Endodermal cell (in vitro differentiated cells): ENCODE data around the gene ZNF17. TPM values are rescaled to one million over a fixed set of nuclear protein-coding genes. Genes with fewer than 3 reads are reported as not detected.

Experiments used
- DNase-seq: peaks from one replicate; pipeline ENCODE4 v3.0.0-alpha.2; 2017
- H3K27ac ChIP-seq: 2 replicates; pipeline ENCODE4 v1.5.1; 2013; ENCODE audit warnings: mild to moderate bottlenecking, low read depth, low read length, moderate library complexity
- H3K27me3 ChIP-seq: 2 replicates; pipeline ENCODE4 v1.6.1; 2013; ENCODE audit warnings: mild to moderate bottlenecking, low read length, moderate library complexity; ENCODE audit not compliant: insufficient read depth, control insufficient read depth, poor library complexity, severe bottlenecking
- H3K36me3 ChIP-seq: 2 replicates; pipeline ENCODE4 v1.7.0; 2013; ENCODE audit warnings: mild to moderate bottlenecking, low read length, moderate library complexity; ENCODE audit not compliant: control insufficient read depth, insufficient read depth
- H3K4me1 ChIP-seq: one replicate; pipeline ENCODE4 v1.7.0; 2013; ENCODE audit warnings: low read length; ENCODE audit not compliant: control insufficient read depth, insufficient read depth
- H3K4me3 ChIP-seq: 2 replicates; pipeline ENCODE4 v1.5.1; 2013; ENCODE audit warnings: mild to moderate bottlenecking, low read length, moderate library complexity
- H3K9ac ChIP-seq: 2 replicates; pipeline ENCODE4 v1.6.1; 2013; ENCODE audit warnings: mild to moderate bottlenecking, low read length, moderate library complexity; ENCODE audit not compliant: poor library complexity, severe bottlenecking; ENCODE audit errors: extremely low read depth
- H3K9me3 ChIP-seq: 2 replicates; pipeline ENCODE4 v1.6.1; 2013; ENCODE audit warnings: mild to moderate bottlenecking, low read length, moderate library complexity; ENCODE audit not compliant: control insufficient read depth
- H3K27ac Mint-ChIP-seq: 2 replicates; pipeline ENCODE4 v1.8.0; 2020; ENCODE audit warnings: mixed read lengths
- H3K27me3 Mint-ChIP-seq: 2 replicates; pipeline ENCODE4 v1.8.0; 2021; ENCODE audit warnings: mild to moderate bottlenecking, mixed read lengths; ENCODE audit not compliant: insufficient read depth
- H3K36me3 Mint-ChIP-seq: 2 replicates; pipeline ENCODE4 v1.8.0; 2020; ENCODE audit warnings: low read depth, mixed read lengths
- H3K4me1 Mint-ChIP-seq: 2 replicates; pipeline ENCODE4 v1.8.0; 2020; ENCODE audit warnings: mixed read lengths
- H3K4me3 Mint-ChIP-seq: 2 replicates; pipeline ENCODE4 v1.8.0; 2020; ENCODE audit warnings: mild to moderate bottlenecking, moderate library complexity, mixed read lengths
- H3K9me3 Mint-ChIP-seq: 2 replicates; pipeline ENCODE4 v1.8.0; 2020; ENCODE audit warnings: mild to moderate bottlenecking, mixed read lengths
- CTCF ChIP-seq: fragments of 200-600 bp; sonication (generic); conservative IDR thresholded peaks from 2 replicates; pipeline ENCODE4 v1.5.0; 2021; ENCODE audit warnings: antibody characterized with exemption, mild to moderate bottlenecking
- WGBS, 2 experiments: methylation state at CpG; one replicate each; pipeline versions ENCODE4 v1.1.5 to v1.1.7; 2013; ENCODE audit warnings: missing lambda C conversion rate in 2 of 2, mixed read lengths in 1 of 2; ENCODE audit not compliant: insufficient coverage in 1 of 2, insufficient read length in 1 of 2; 5-methylcytosine and 5-hydroxymethylcytosine counted together
- total RNA-seq, 2 donors: library from RNA; stranded (reverse); fragmentation: NEBNext Ultra II Directional in 1 of 2; extraction: Animal tissue kit (Norgen Biotek cat#: 25700) in 1 of 2; gene quantifications; 2 replicates in 1 of 2; 3 replicates in 1 of 2; pipeline ENCODE4 v1.2.1, GENCODE V29; 2021

ZNF17 gene
- total RNA-seq, 2 donors from 2014 or later = 7.6 to 9.2 TPM

GRCh38 chr19:57466489-57466888 is 55.5 kb downstream of the ZNF17 start:
- peaks cover 81% of the 10 kb centered on the region for H3K9me3 Mint-ChIP-seq
- H3K27ac ChIP-seq = no peak overlapping the region
- TF ChIP-seq CTCF = no peak
- H3K4me1 Mint-ChIP-seq = no peaks in the 10 kb centered on the region
- 93 to 98% methylated on average over 3 to 5 of the region's 5 CpGs for WGBS, 2 experiments
- H3K36me3 ChIP-seq = peaks cover 35% of the 10 kb centered on the region
- peaks cover 65% of the 10 kb centered on the region for H3K9me3 ChIP-seq
- H3K27me3 Mint-ChIP-seq = no peaks in the 10 kb centered on the region
- H3K9ac ChIP-seq = no peak overlapping the region
- H3K36me3 Mint-ChIP-seq = peaks cover 48% of the 10 kb centered on the region
- H3K4me1 ChIP-seq = no peaks in the 10 kb centered on the region
- no peak overlapping the region for H3K27ac Mint-ChIP-seq
- H3K4me3 ChIP-seq = no peak overlapping the region
- no peaks in the 10 kb centered on the region for H3K27me3 ChIP-seq
- no peak overlapping the region for H3K4me3 Mint-ChIP-seq
- DNase-seq = no peak

Other genes starting within 250 kb of the ZNF17 start
- gene DUXA, start 243.7 kb upstream of the ZNF17 start, total RNA-seq = not detected
- 10 to 100 TPM; 29.8 to 38.4 TPM for gene ZNF264, start 219.7 kb upstream of the ZNF17 start, total RNA-seq
- gene AURKC, start 180.1 kb upstream of the ZNF17 start, total RNA-seq = 1 to 10 TPM; 1.3 to 1.7 TPM
- gene ZNF805, start 170.5 kb upstream of the ZNF17 start, total RNA-seq = 10 to 100 TPM; 16.6 to 21.1 TPM
- gene ZNF460, start 130.7 kb upstream of the ZNF17 start, total RNA-seq = 10 to 100 TPM; 63.9 to 64.0 TPM
- gene ZNF543, start 90.7 kb upstream of the ZNF17 start, total RNA-seq = 10 to 100 TPM in 1 of 2 donors, 1 to 10 TPM in 1; 6.2 to 13.4 TPM
- 10 to 100 TPM; 11.6 to 12.3 TPM for gene ZNF304, start 59.9 kb upstream of the ZNF17 start, total RNA-seq
- gene TRAPPC2B, start 47.6 kb upstream of the ZNF17 start, total RNA-seq = 1 to 10 TPM; 9.2 to 9.5 TPM
- 1 to 10 TPM; 1.5 to 3.5 TPM for gene ZNF547, start 47.6 kb upstream of the ZNF17 start, total RNA-seq
- 10 to 100 TPM; 15.2 to 15.5 TPM for gene ZNF548, start 21.3 kb upstream of the ZNF17 start, total RNA-seq
- 10 to 100 TPM; 25.0 to 28.5 TPM for gene ZNF749, start 24.2 kb downstream of the ZNF17 start, total RNA-seq
- 1 to 10 TPM in 1 of 2 donors, under 1 TPM in 1; 0.68 to 1.2 TPM for gene VN1R1, start 46.0 kb downstream of the ZNF17 start, total RNA-seq
- 10 to 100 TPM in 1 of 2 donors, 1 to 10 TPM in 1; 9.1 to 11.8 TPM for gene ZNF772, start 66.4 kb downstream of the ZNF17 start, total RNA-seq
- gene ZNF419, start 76.6 kb downstream of the ZNF17 start, total RNA-seq = 10 to 100 TPM; 16.8 to 17.0 TPM
- gene ZNF773, start 88.8 kb downstream of the ZNF17 start, total RNA-seq = 10 to 100 TPM in 1 of 2 donors, 1 to 10 TPM in 1; 7.9 to 12.4 TPM
- 10 to 100 TPM in 1 of 2 donors, 1 to 10 TPM in 1; 9.5 to 14.0 TPM for gene ZNF549, start 116.2 kb downstream of the ZNF17 start, total RNA-seq
- gene ZNF550, start 148.7 kb downstream of the ZNF17 start, total RNA-seq = 10 to 100 TPM; 12.3 to 16.2 TPM
- 1 to 10 TPM; 8.0 to 9.1 TPM for gene ZNF416, start 167.8 kb downstream of the ZNF17 start, total RNA-seq
- 10 to 100 TPM; 15.8 to 25.7 TPM for gene ZIK1, start 173.0 kb downstream of the ZNF17 start, total RNA-seq
- gene ZNF530, start 188.7 kb downstream of the ZNF17 start, total RNA-seq = 10 to 100 TPM in 1 of 2 donors, 1 to 10 TPM in 1; 5.6 to 10.1 TPM
- 10 to 100 TPM; 30.8 to 37.5 TPM for gene ZNF134, start 203.1 kb downstream of the ZNF17 start, total RNA-seq
- 10 to 100 TPM; 17.4 to 20.7 TPM for gene ZNF211, start 222.0 kb downstream of the ZNF17 start, total RNA-seq